Measurements from ENCODE around the gene CPSF4.
"Not testable (repeated sequence)": the region's sequence is repeated elsewhere in the genome, so short reads cannot be mapped to it uniquely, and the experiment has no call there.

CPSF4 gene

DNA sequence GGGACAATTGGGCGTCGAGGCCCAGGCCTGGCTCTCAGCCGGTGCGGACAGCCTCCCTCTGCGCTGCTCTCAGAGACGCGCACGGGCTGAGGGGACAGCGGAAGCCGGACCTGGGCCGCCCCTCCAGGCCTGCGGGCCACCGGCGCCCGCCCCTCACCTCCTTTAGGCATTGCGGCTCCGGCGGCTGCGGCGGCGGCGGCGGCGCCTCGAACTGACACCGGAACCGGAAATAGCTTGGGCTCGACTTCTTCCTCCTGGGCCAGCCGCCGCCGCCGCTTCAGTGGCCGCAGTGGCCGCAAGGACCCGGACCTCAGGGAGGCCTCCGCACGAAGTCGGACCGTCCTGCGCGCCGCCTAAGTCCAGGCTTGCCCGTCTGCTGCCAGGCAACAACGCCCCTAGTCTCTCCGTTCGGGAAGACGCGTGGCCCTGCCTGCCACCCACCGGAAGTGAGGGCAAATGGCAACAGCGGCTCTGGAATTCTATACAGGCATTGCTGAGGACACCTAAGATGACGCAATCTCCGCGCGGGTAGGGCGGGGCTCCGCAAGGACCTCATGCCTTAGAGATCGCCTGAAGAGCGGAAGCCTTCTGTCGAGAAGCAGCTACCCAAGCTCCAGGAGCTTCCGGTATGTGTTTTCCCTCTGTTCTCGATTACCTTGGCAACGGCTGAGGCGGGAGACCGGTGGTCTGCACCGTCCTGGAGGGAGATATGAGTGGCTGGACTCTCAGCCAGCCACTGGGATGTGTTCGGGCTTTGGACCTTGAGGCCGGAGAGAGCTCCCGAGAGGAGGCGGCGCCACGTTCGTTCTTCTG lies 30.2 kb upstream of the CPSF4 start, which contains the start of the genes BUD31 and PDAP1:
TSS of gene BUD31 (plus strand) at position 591 of the 813 bp plus-strand sequence. CDS start 2,124 bp downstream, outside the sequence.
TSS of gene PDAP1 (minus strand) at position 219 of the 813 bp plus-strand sequence. CDS start at position 170, 49 bp downstream.
- peak; percentile 91 for DNase-seq

DNA sequence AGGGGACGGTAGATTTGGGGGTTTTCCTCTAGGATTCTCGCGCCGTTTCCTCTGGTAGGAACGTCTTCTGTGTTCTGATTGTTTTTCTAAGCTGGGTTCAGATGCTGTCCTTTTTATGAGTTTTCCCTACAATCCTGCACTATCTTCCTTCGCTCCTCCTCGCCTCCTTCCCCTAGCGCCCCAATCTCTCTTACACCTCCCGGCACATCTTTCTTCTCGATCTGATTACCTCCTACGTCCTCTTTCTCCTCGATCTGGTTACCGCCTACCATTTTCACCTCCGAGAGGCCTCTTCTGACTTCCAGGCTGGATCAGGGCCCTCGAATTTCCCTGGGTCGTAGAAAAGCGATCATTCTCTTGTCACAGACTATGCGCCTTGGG lies 29.6 kb upstream of the CPSF4 start:
- DNase-seq, result no peak

DNA sequence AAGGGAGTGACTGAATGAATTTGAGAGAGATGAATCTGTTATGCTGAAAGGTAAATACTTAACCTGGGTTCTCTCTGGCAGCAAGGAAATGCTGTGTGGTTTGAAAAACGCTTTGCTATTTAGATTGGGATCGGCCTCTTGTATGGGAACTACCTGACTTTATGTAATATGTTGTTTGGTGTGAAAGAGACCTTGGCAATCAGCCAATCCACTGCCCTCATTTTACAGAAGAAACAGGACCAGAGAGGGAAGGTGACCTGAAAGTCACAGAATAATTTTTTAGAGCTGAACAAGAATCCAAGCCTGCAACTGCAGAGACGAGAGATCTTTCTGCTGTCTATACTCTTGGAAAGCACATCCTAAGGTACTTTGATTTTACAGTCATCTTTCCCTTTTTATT lies 28.9 kb upstream of the CPSF4 start:
- DNase-seq, result no peak

DNA sequence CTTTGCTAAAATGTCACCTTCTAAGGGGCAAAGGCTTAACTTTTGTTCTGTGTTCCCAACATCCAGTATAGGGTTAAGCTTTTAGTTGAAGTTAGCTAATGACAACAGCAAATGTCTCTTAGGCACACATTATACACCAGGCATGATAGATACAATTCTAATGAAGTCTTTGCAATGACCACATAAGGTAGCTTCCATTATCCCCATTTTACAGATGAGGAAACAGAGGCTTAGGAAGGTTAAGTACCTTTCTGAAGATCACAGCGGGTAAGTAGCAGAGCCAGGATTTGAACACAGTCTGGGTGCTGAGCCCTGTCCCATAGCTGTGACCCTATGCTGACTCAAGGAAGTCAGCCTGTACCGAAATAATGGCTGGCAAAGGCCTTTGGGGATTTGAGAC lies 28.1 kb upstream of the CPSF4 start:
- DNase-seq, result no peak

DNA sequence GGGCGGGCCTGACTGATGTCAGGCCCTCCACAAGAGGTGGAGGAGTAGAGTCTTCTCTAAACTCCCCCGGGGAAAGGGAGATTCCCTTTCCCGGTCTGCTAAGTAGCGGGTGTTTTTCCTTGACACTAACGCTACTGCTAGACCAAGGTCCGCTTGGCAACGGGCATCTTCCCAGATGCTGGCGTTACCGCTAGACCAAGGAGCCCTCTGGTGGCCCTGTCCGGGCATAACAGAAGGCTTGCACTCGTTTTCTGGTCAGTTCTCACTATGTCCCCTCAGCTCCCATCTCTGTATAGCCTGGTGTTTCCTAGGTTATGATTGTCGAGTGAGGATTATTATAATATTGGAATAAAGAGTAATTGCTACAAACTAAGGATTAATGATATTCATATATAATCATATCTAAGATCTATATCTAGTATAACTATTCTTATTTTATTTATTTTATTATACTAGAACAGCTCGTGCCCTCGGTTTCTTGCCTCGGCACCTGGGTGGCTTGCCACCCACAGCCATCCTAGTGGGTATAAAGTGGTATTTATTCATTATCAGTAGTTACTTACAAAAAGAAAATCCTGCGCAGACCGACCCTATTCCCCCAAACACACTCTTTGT lies 23.1 kb upstream of the CPSF4 start:
- not testable (repeated sequence) for DNase-seq

DNA sequence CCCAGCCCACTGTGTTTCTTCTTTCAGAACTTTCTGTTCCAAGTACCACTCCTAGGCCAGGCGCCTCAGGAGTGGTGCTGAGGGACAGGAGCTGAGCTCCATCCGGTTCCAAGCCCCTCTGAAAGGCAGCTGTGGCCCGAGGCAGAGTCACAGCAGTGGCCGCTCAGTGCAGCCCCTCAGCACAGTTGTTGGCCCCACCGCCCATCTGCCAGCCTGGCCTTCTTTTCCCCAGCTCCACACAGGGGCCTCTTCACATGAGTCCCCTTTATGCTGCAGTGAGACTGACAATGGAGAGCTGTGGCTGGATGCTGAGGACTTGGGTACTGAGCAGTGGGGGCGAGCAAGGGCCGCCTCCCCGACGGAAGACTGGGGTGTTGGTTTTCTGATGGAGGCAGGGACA lies 20.5 kb upstream of the CPSF4 start:
- no peak for DNase-seq

DNA sequence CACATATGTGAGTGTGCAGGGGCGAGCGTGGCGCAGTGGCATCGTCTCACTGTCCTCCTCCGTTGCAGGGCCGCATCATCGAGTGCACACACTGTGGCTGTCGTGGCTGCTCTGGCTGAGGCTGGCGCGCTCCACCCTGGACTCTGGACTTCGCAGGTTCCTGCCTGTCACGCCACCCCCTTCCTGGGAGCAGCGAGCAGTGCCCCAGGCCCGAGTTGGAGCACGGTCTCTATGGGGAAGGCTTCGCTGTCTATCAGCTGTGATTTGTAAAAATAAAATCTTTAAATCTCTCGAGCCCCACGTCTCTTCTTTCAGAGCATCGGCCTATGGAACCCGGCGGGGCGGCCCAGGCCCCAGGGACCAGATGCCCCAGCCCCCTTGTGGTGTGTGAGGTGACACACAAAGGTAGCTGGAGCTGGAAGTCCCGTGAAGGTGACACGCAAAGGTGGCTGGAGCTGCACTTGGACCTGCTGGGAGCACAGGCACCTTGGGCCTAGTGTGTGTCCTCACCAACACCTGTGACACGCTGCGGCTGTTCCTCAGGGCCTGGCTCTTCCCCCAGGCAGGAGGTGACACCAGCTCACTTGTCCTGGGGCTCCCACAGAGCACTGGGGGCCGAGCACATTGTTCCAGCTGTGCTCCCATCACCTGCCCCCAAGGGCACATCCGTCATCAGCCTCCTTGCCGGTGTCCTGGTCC lies 19.3 kb upstream of the CPSF4 start:
- DNase-seq, result no peak

DNA sequence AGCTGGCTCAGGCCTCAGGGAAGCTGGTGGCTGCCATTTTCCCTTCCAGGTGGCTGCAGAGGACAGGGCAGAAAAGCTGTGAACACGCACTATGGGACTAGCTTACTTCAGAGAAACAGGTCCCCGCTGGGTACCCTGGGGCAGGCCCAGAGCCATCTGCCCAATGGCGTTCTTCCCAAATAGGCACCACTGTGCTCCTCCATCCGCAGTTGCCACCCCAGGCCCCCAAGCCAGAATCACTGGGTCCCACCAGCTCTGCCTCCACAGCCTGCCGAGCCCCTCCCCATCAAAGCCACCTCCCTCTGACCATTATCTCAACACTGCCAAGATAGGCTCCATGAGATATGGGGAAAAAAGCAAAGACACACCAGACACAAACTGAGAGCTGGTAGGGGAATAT lies 18.5 kb upstream of the CPSF4 start:
- no peak for DNase-seq

DNA sequence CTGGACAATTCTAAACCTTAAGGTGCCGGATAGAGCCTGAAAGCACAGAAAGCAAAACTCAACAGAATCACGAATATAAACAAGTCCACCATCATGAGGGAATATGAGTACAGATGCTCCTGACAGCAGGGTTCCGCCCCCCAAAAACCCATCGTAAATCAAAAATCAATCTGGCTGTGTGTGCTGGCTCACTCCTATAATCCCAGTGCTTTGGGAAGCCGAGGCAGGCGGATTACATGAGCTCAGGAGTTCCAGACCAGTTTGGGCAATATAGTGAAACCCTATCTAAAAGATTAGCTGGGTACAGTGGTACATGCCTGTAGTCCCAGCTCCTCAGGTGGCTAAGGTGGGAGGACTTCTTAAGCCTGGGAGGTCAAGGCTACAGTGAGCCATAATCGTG lies 17.8 kb upstream of the CPSF4 start:
- DNase-seq, result no peak

DNA sequence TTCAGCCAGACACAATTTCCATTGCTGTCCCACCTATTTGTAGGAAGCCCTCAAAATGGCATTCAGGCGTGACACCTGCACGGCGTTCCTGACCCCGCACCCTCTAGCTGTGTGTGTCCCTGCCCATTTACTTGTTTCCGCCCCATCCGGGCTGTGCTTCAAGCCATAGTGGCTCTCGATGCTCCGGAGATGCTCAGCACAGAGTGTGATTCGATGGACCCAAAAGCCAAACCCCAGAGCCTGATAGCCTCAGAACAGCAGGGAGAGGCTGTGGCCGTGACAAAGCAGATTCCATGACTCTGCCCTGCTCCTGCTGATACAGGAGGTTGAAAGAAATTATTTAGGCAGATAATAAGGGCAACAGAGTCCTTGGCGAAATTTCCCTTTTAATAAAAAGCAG lies 16.6 kb upstream of the CPSF4 start:
- DNase-seq, result no peak

DNA sequence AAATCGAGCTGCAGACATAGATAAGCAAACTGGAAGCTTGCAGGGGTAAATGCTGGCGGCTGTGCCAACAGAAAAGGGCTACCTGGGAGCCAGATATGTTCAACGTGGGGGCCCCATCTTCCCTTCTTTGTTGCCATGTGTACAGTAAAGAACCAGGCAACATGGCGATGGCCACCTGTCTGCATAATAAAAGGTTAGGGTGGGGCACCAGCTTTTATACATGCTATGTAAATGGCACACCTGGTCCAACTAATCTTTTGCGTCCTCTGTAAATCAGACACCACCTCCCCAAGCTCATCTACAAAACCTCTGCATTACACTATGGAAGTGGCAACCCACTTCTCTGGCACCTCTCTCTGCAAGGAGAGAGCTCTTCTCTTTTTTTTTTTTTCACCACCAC lies 16.1 kb upstream of the CPSF4 start:
- no peak for DNase-seq

DNA sequence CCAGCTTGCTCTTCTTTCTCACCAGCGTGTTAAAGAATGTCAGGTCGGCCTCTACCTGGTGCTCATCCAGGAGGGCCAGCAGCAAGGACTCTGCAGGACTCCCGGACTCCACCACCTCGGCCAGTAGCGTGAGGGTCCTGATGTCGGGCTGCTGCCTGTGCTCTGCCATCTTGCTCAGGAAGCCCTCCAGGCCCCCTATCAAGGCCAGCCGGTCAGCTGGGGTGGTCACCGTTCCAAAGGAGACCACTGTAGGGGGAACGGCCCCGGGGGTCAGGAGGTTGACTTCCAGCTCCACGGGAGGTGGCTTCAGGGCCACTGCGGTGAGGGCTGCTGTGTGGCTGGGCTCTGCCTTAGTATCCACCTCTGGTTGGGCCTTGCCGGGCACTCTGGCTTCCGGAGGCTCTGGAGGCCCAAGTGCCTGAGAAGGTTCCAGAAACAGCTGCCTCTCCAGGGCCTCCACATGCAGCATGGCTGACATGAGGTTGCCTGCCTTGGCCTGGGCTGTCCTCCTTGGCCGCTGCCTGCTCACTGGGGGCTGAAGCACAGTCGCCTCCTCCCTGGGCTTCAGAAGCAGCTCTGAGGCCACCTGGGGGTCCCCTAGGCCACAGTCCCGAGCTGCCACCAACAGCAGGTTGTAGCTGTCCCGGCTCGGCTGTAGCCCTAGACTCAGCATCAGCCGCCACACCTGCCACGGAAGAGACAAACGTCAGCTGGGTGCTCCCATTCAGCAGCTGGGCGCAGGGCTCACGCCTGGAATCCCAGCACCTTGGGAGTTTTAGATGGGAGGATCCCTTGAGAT lies 13.6 kb upstream of the CPSF4 start:
- DNase-seq, result no peak

DNA sequence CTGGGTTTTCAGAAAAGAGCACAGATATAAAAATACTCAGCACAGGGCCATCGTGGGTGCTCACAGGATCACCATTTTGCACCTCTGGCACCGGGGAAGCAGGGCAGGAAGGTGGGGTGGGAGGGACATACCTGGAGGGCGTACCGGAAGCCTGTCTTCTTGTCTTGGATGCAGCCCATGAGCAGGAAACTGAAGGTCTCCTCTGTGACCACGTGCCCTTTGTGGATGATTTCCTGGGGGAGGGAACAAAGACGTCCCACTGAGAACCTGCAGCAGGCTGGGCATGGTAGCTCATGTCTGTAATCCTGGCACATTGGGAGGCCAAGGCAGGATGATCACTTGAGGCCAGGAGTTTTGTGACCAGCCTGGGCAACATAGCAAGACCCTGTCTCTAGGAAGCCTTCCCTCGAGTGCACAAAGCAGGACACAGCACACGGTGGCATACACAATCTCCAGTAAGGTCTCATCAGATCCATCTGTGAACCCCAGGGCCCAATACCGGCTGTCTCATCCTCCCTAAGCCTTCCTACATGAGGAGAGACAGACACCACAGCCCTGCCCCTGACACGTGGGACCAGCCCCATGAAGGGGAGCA lies 9.7 kb upstream of the CPSF4 start:
- no peak for DNase-seq

DNA sequence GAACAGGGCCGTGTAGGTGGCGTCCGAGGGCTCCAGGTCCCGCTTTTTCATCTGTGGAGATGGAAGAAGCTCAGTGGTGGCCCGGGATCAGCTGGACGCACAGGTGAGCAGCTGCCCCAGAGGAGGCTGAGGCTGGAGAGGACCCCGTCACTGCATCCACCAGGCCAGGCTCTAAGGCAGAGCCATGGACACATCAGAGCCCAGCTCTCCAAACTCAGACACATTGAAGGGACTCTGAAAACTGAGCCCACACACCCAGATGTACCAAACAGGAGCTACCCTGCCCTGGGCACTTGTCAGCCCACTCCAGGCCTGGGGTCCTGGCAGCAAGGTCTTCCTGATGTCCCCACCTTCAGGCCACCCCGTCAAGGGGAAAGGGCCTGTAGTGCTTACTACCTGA lies 9.0 kb upstream of the CPSF4 start:
- no peak for DNase-seq

DNA sequence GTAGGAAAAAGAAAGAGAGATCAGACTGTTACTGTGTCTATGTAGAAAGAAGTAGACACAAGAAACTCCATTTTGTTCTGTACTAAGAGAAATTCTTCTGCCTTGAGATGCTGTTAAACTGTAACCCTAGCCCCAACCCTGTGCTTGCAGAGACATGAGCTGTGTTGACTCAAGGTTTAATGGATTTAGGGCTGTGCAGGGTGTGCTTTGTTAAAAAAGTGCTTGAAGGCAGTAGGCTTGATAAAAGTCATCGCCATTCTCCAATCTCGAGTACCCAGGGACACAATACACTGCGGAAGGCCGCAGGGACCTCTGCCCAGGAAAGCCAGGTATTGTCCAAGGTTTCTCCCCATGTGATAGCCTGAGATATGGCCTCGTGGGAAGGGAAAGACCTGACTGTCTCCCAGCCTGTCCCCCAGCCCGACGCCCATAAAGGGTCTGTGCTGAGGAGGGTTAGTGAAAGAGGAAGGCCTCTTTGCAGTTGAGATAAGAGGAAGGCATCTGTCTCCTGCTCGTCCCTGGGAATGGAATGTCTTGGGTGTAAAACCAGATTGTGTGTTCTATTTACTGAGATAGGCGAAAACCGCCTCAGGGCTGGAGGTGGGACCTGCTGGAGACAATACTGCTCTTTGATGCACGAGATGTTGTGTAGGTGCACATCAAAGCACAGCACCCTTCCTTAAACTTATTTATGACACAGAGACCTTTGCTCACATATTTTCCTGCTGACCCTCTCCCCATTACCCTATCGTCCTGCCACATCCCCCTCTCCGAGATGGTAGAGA lies 6.8 kb upstream of the CPSF4 start:
- DNase-seq, result not testable (repeated sequence)

DNA sequence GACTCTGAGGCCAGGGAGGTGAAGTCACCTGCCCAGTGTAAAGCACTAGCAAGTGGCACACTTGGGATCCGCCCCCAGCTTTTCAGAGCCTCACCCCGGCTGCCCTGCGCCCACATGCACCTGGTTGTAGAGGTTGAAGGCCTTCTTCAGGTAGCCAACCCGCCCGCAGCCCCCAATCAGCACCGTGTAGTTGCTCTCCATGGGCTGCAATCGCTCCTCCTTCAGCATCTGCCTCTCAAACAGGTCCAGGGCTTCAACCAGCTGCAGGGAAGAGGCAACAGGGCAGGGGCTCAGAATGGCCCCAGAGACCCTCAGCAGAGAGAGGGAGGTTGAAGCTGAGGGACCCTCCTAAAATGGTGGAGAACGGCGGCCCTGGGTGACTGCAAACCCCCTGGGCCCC lies 5.6 kb upstream of the CPSF4 start:
- DNase-seq, result no peak

DNA sequence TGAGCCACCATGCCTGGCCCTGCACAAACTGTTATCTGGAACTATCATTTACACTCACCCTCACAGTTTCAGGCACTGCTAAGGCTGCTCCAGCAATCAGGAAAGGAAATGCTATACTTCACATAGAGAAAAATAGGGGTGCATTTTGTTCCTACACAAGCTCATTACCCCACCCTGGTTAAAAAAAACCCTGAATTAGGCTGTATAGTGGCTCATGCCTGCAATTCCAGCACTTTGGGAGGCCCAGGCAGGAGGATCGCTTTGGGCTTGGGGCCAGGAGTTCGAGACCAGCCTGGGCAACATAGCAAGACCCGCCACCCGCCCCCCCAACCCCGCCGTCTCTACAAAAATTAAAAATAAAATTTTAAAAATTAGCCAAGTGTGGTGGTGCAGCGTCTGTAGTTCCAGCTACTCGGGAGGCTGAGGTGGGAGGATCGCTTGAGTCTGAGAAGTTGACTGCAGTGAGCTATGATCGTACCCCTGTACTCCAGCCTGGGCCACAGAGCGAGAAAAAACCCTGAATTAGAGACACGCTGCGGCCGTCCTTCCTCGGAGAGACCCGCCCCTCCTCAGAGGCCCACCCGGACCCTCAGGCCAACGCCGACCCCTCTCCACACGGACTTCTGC lies 684 bp upstream of the CPSF4 start:
- no peak for DNase-seq

DNA sequence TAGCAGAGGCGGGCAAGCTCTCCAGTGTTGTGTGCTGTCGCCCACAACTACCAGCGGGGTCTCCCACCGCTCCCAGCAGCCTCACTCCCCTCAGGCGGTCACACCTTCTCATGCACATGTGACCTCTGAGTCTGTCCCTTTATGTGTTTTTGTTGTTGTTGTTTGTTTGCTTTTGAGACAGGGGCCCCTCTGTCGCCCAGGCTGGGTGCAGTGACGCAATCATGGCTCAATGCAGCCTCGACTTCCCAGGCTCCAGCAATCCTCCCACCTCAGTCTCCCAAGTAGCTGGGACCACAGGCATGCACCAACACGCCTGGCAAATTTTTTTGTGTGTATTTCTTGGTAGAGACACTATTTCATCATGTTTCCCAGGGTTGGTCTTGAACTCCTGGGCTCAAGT lies 1.5 kb downstream of the CPSF4 start:
- no peak for DNase-seq

DNA sequence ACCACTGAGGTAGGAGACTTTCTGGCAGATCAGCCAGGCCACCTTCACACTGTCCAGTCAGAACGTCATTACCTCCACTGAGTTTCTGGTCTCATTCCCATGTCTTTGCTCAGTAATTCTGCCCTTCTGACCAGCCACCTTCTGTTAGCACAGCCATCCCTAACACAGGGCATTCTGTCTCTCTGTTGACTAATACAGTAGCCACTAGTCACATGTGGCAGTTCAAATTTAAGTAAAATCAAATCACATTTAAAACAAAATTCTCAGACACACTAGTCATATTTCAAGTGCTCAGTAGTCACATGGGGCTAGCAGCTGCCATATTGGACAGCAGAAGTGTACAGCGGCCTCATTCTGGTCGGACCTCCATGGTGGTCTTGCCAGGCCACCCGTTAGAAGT lies 7.4 kb downstream of the CPSF4 start:
- DNase-seq, result no peak

DNA sequence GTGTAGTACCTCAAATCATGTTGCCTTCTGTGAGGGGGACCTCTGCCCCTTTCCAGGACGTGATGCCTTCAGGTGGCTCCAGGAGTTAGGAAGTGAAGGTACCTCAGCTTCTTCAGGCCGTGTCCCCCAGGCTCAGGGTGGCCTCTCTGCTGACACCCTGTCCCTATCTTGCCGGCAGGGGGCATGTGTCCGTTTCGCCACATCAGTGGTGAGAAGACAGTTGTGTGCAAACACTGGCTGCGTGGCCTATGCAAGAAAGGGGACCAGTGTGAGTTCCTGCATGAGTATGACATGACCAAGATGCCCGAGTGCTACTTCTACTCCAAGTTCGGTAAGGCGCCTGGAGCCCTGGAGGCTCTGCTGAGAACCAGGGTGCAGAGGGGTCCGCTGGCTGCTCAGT lies 9.2 kb downstream of the CPSF4 start:
- no peak for DNase-seq

DNA sequence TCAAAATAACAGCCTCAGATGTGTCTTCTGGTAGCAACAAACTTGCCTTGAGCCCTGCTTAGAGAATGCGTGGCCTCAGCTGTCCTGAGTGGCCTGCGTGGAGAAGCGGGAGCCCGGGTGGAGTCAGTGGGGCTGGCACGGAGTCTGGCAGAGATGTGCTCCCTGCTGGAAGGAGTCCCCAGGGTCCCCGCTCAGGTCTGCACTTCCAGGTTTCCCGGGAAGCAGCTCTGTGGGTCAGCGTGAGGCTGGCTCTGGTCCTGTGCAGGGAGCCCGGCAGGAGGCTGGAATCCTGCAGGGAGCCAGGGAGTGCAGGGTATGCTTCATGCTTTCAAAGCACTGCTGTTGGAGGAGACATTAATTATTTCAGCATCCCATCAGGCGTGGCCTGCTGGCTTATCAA lies 10.1 kb downstream of the CPSF4 start:
- no peak for DNase-seq

All from stimulated activated CD4-positive, alpha-beta T cell treated with anti-CD3 and anti-CD28 coated beads, Interleukin-15, amount 100 ng/mL, for 24 hours (primary cell).